ENCODE measurements around the gene TEX10.
A peak's percentile ranks its signal among the peaks of the same experiment; 100 is the strongest.
"Not testable (repeated sequence)": the region's sequence is repeated elsewhere in the genome, so short reads cannot be mapped to it uniquely, and the experiment has no call there.

The TEX10 gene

DNA sequence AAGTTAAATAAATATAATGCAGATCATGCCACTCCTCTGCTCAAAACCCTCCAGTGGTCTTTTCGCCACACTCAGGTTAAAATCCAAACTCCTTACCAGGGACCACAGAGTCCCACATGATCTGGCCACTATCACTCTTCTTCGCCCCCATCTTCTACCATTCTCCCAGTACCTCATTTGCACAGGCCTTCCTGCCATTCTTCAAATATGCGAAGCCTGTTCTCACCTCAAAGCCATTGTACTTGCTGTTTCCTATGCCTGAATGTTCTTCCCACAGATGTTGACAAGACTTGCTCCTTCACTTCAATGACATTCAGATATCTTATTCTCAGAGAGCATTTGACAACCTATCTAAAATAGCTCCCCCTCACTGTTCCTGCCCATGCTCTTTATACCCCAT, 10.9 kb downstream of the TEX10 start:
- H3K4me3 ChIP-seq (ENCODE audit: low read depth, low read length), result no peak overlapping the region
- TF ChIP-seq, protein P1, sequence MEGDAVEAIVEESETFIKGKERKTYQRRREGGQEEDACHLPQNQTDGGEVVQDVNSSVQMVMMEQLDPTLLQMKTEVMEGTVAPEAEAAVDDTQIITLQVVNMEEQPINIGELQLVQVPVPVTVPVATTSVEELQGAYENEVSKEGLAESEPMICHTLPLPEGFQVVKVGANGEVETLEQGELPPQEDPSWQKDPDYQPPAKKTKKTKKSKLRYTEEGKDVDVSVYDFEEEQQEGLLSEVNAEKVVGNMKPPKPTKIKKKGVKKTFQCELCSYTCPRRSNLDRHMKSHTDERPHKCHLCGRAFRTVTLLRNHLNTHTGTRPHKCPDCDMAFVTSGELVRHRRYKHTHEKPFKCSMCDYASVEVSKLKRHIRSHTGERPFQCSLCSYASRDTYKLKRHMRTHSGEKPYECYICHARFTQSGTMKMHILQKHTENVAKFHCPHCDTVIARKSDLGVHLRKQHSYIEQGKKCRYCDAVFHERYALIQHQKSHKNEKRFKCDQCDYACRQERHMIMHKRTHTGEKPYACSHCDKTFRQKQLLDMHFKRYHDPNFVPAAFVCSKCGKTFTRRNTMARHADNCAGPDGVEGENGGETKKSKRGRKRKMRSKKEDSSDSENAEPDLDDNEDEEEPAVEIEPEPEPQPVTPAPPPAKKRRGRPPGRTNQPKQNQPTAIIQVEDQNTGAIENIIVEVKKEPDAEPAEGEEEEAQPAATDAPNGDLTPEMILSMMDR (IDR thresholded peaks at IDR 0.05; ENCODE audit: insufficient read depth, low read length, missing control alignments), result no peak
- DNase-seq (ENCODE audit: low read depth, low spot score), result no peak
- POLR2A ChIA-PET, result interaction anchor here (1.2 kb wide), 1 partner anchor 10 kb away, joined by 3 read pairs; no protein-coding TSS in a partner anchor
- CTCF ChIA-PET, result interaction anchor here (0.7 to 3.3 kb wide), 3 partner anchors 9 to 22 kb away, joined by 3 to 23 read pairs (median 3); no protein-coding TSS in a partner anchor

DNA sequence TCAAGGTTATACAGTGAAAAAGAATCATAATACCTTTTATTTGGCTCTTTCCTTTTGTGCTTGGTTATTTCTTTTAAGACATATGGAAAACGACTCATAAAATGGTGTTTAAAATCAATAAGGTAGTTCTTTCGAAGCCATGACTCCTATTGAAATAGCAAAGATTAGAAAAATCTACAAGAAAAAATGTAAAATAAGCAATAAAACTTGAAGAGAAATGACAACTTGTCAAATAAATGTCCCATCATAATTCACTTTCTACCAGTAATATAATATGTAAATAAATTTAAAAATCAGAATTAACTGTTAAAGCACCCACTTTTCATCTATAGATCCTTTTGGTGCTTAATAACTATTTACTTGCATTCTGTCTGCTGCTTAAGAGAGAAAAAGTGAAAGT, 12.5 kb downstream of the TEX10 start:
- ChIA-PET CTCF (interaction anchor here (5.0 kb wide), 1 partner anchor 14 kb away, joined by 64 read pairs; no protein-coding TSS in a partner anchor), POLR2A (no interaction called here)
- no peak overlapping the region for H3K4me3 ChIP-seq (ENCODE audit: low read depth, low read length)
- DNase-seq (ENCODE audit: low read depth, low spot score), result no peak
- TF ChIP-seq, protein P1 (IDR thresholded peaks at IDR 0.05; ENCODE audit: insufficient read depth, low read length, missing control alignments), result no peak

DNA sequence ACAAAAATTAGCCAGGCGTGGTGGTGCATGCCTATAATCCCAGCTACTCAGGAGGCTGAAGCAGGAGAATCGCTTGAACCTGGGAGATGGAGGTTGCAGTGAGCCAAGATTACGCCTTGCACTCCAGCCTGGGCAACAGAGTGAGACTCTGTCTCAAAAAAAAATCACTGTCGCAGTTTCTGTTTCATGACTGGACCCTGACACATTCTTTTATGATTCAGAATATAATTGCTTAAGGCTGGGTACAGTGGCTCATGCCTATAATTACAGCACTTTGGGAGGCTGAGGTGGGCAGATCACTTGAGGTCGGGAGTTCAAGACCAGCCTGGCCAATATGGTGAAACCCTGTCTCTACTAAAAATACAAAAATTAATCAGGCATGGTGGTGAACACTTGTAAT, 14.0 kb downstream of the TEX10 start:
- CTCF ChIA-PET, result interaction anchor here (1.0 to 5.0 kb wide), 5 partner anchors 11 to 259 kb away, joined by 3 to 64 read pairs (median 10); no protein-coding TSS in a partner anchor
- DNase-seq (ENCODE audit: low read depth, low spot score); POLR2A ChIA-PET; H3K4me3 ChIP-seq (ENCODE audit: low read depth, low read length): not testable (repeated sequence)

DNA sequence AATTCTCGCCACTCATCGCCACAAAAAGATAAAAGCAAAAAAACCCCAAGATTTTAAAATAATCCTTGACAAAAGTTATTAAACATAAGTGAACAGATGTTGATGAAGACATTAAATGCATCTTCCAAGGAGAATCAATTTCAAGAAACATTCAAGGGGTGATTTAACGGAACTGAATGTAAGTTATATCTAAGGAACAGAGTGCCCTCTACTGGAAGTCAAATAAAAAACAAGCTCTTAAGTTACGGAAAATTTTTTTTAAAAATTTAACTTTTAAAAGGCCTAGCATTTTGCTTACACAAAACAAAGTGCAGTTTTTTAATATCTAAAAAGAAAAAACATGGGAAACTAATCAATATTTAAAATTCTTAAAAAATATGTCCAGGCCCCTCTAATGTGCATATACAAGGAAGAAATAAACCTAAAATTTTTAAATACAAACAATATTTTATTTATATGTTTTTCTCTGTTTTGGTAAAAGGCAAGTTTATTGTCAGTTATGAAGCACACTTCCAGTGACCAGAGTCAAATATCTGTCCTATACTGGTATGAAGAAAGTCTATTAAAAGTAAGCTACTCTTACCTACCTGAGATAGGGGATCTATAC, 28.0 kb downstream of the TEX10 start:
- ChIA-PET CTCF (interaction anchor here (0.6 to 6.2 kb wide), 47 partner anchors 8 to 1162 kb away, joined by 3 to 64 read pairs (median 5); partner anchors contain the start of genes MSANTD3 and TEX10), POLR2A (no interaction called here)
- TF ChIP-seq, protein P1 (IDR thresholded peaks at IDR 0.05; ENCODE audit: insufficient read depth, low read length, missing control alignments), result no peak
- no peak overlapping the region for H3K4me3 ChIP-seq (ENCODE audit: low read depth, low read length)
- no peak for DNase-seq (ENCODE audit: low read depth, low spot score)

DNA sequence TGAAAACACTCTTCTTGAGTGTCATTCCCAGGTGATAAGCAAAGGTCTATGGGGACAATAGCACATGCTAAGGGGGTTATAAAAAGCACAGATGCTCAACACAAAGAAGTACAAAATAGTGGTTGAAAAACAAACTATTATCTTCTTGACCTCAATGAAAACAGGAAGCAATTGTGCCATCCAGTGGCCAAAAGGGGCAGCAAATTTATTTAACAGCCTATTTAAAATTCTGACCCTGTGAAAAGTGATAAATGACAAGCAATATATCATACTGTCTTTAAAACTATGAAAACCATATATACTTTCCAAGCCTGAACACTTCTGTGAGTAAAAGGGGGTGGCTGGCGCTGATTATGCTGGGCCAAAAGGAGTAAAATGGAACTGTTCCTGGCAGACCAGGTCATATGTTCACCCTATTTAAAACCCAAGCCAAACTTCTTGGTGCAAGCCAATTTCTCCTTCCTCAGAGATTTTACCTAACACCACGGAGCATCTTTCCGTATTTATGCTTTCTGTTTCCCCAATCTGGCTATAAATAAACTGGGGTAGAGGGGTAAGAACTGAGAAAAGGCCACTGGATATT, 29.7 kb downstream of the TEX10 start:
- CTCF ChIA-PET, result interaction anchor here (0.7 to 6.2 kb wide), 37 partner anchors 7 to 1161 kb away, joined by 3 to 64 read pairs (median 6); partner anchors contain the start of gene TEX10
- TF ChIP-seq, protein P1 (IDR thresholded peaks at IDR 0.05; ENCODE audit: insufficient read depth, low read length, missing control alignments), result peak; percentile 39
- POLR2A ChIA-PET, result no interaction called here
- H3K4me3 ChIP-seq (ENCODE audit: low read depth, low read length), result no peak overlapping the region
- no peak for DNase-seq (ENCODE audit: low read depth, low spot score)

DNA sequence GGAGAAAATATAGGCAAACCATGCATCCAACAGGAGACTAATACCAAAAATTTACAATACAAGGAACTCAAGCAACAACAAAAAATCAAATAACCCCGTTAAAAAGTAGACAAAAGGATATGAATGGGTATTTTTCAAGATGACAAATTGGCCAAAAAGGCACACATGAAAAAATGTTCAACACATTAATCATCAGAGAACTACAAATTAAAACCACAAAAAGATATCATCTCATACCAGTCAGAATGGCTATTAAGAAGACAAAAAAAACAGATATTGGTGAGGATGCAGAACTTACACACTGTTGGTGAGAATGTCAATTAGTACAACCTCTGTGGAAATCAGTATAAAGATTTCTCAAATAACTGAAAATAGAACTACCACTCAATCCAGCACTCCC, 35.0 kb downstream of the TEX10 start:
- CTCF ChIA-PET, result no interaction called here
- H3K4me3 ChIP-seq (ENCODE audit: low read depth, low read length), result no peak overlapping the region
- TF ChIP-seq, protein P1 (IDR thresholded peaks at IDR 0.05; ENCODE audit: insufficient read depth, low read length, missing control alignments), result no peak
- POLR2A ChIA-PET, result no interaction called here
- no peak for DNase-seq (ENCODE audit: low read depth, low spot score)
